HEK293 (cell line): ENCODE measurements around the gene APEX2.

Source experiments
- KLF8 ChIP-seq: fragments of 450-650 bp; formaldehyde crosslinking; IDR thresholded peaks from 2 replicates; pipeline ENCODE4 v1.5.1; 2016; ENCODE audit warnings: missing biosample characterization, missing genetic modification characterization
- OVOL3 ChIP-seq: fragments of 450-650 bp; formaldehyde crosslinking; IDR thresholded peaks from 2 replicates; pipeline ENCODE4 v1.5.1; 2016; ENCODE audit warnings: missing biosample characterization, missing genetic modification characterization
- TCF7L2 ChIP-seq: IDR thresholded peaks from 2 replicates; pipeline ENCODE4 v1.6.1; 2011; ENCODE audit warnings: low read depth, mild to moderate bottlenecking, inconsistent platforms, low read length, moderate library complexity, borderline replicate concordance
- ZBTB7A ChIP-seq: fragments of 450-650 bp; formaldehyde crosslinking; IDR thresholded peaks from 2 replicates; pipeline ENCODE4 v1.5.1; 2016; ENCODE audit warnings: low read depth, missing biosample characterization, missing genetic modification characterization
- ZNF133 ChIP-seq: fragments of 450-650 bp; formaldehyde crosslinking; IDR thresholded peaks from 2 replicates; pipeline ENCODE4 v1.5.1; 2016; ENCODE audit warnings: missing biosample characterization, missing genetic modification characterization
- ZNF239 ChIP-seq: fragments of 450-650 bp; formaldehyde crosslinking; IDR thresholded peaks from 2 replicates; pipeline ENCODE4 v1.5.1; 2016; ENCODE audit warnings: missing biosample characterization, missing genetic modification characterization
- ZNF623 ChIP-seq: fragments of 450-650 bp; formaldehyde crosslinking; IDR thresholded peaks from 2 replicates; pipeline ENCODE4 v1.5.1; 2016; ENCODE audit warnings: missing biosample characterization, missing genetic modification characterization
- TF ChIP-seq, protein P1 (sequence below): fragments of 450-650 bp; formaldehyde crosslinking; IDR thresholded peaks from 2 replicates; pipeline ENCODE4 v1.5.1; 2016; ENCODE audit warnings: missing biosample characterization, missing genetic modification characterization
- TF ChIP-seq, protein P2 (sequence below): fragments of 450-650 bp; formaldehyde crosslinking; IDR thresholded peaks from 2 replicates; pipeline ENCODE4 v1.5.1; 2016; ENCODE audit warnings: missing biosample characterization, missing genetic modification characterization, borderline replicate concordance
- TF ChIP-seq, protein P3 (sequence below): IDR thresholded peaks from 2 replicates; pipeline ENCODE4 v1.6.1; 2011; ENCODE audit warnings: mild to moderate bottlenecking, low read depth, low read length, borderline replicate concordance
- TF ChIP-seq, protein P4 (sequence below): fragments of 450-650 bp; formaldehyde crosslinking; IDR thresholded peaks from 2 replicates; pipeline ENCODE4 v1.5.1; 2016; ENCODE audit warnings: missing biosample characterization, missing genetic modification characterization
- TF ChIP-seq, protein P5 (sequence below): fragments of 450-650 bp; formaldehyde crosslinking; IDR thresholded peaks from 2 replicates; pipeline ENCODE4 v1.5.1; 2017; ENCODE audit warnings: missing biosample characterization, missing genetic modification characterization

DNA sequence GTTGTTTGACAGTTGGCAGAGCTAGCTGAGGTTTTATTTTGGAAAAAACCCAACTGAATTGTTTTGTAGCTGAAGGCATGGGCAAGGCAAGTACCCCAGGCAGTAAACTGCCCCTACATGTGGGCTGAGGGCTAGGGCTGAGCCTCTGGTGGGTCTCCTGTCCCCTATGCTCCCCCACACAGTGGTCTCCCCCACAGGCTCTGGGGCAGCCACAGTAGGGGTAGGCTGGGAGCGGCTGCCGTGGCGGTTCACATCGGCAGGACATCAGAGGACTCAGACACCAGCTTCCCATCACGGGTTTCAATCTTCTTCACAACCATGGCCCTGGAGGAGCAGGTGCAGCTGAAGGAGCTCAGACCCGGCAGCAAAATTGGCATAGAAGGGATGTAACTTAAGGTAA lies 41.4 kb downstream of the APEX2 start:
- TF ChIP-seq, protein P1, sequence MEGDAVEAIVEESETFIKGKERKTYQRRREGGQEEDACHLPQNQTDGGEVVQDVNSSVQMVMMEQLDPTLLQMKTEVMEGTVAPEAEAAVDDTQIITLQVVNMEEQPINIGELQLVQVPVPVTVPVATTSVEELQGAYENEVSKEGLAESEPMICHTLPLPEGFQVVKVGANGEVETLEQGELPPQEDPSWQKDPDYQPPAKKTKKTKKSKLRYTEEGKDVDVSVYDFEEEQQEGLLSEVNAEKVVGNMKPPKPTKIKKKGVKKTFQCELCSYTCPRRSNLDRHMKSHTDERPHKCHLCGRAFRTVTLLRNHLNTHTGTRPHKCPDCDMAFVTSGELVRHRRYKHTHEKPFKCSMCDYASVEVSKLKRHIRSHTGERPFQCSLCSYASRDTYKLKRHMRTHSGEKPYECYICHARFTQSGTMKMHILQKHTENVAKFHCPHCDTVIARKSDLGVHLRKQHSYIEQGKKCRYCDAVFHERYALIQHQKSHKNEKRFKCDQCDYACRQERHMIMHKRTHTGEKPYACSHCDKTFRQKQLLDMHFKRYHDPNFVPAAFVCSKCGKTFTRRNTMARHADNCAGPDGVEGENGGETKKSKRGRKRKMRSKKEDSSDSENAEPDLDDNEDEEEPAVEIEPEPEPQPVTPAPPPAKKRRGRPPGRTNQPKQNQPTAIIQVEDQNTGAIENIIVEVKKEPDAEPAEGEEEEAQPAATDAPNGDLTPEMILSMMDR (tag by site-specific recombination): no peak
- TF ChIP-seq, protein P2, sequence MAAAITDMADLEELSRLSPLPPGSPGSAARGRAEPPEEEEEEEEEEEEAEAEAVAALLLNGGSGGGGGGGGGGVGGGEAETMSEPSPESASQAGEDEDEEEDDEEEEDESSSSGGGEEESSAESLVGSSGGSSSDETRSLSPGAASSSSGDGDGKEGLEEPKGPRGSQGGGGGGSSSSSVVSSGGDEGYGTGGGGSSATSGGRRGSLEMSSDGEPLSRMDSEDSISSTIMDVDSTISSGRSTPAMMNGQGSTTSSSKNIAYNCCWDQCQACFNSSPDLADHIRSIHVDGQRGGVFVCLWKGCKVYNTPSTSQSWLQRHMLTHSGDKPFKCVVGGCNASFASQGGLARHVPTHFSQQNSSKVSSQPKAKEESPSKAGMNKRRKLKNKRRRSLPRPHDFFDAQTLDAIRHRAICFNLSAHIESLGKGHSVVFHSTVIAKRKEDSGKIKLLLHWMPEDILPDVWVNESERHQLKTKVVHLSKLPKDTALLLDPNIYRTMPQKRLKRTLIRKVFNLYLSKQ (tag by site-specific recombination): no peak
- TF ChIP-seq OVOL3 (no peak), ZNF623 (tag by site-specific recombination) (no peak), ZNF133 (no peak), ZBTB7A (tag by site-specific recombination) (no peak), ZNF239 (tag by site-specific recombination) (no peak), KLF8 (tag by site-specific recombination) (no peak), TCF7L2 (no peak)
- TF ChIP-seq, protein P3, sequence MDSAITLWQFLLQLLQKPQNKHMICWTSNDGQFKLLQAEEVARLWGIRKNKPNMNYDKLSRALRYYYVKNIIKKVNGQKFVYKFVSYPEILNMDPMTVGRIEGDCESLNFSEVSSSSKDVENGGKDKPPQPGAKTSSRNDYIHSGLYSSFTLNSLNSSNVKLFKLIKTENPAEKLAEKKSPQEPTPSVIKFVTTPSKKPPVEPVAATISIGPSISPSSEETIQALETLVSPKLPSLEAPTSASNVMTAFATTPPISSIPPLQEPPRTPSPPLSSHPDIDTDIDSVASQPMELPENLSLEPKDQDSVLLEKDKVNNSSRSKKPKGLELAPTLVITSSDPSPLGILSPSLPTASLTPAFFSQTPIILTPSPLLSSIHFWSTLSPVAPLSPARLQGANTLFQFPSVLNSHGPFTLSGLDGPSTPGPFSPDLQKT: no peak
- TF ChIP-seq, protein P4, sequence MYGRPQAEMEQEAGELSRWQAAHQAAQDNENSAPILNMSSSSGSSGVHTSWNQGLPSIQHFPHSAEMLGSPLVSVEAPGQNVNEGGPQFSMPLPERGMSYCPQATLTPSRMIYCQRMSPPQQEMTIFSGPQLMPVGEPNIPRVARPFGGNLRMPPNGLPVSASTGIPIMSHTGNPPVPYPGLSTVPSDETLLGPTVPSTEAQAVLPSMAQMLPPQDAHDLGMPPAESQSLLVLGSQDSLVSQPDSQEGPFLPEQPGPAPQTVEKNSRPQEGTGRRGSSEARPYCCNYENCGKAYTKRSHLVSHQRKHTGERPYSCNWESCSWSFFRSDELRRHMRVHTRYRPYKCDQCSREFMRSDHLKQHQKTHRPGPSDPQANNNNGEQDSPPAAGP (tag by site-specific recombination): no peak
- TF ChIP-seq, protein P5, sequence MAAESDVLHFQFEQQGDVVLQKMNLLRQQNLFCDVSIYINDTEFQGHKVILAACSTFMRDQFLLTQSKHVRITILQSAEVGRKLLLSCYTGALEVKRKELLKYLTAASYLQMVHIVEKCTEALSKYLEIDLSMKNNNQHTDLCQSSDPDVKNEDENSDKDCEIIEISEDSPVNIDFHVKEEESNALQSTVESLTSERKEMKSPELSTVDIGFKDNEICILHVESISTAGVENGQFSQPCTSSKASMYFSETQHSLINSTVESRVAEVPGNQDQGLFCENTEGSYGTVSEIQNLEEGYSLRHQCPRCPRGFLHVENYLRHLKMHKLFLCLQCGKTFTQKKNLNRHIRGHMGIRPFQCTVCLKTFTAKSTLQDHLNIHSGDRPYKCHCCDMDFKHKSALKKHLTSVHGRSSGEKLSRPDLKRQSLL (tag by site-specific recombination): no peak
